Esophagus (tissue), 2 donors: ENCODE results near the gene SINHCAF. TPM values are rescaled to one million over a fixed set of nuclear protein-coding genes. Genes with fewer than 3 reads are reported as not detected.

Experiments used
- H3K27ac ChIP-seq, 2 donors: one replicate each; pipeline ENCODE4 v1.5.1; 2013; ENCODE audit warnings: low read depth in 2 of 2, mild to moderate bottlenecking in 2 of 2, inconsistent platforms in 1 of 2, low read length in 1 of 2, moderate library complexity in 1 of 2
- H3K27me3 ChIP-seq, 2 donors: one replicate each; pipeline ENCODE4 v1.6.1; 2013; ENCODE audit warnings: low read length in 2 of 2, control low read depth in 1 of 2, mild to moderate bottlenecking in 1 of 2; ENCODE audit not compliant: insufficient read depth in 2 of 2, control insufficient read depth in 1 of 2
- H3K36me3 ChIP-seq, 2 donors: one replicate each; pipeline ENCODE4 v1.6.1; 2013; ENCODE audit warnings: low read length in 1 of 2; ENCODE audit not compliant: control insufficient read depth in 2 of 2, insufficient read depth in 2 of 2
- H3K4me1 ChIP-seq, 2 donors: one replicate each; pipeline ENCODE4 v1.6.1; 2013; ENCODE audit warnings: low read length in 1 of 2; ENCODE audit not compliant: control insufficient read depth in 2 of 2, insufficient read depth in 2 of 2
- H3K4me3 ChIP-seq, 2 donors: one replicate each; pipeline ENCODE4 v1.5.1; 2013; ENCODE audit warnings: low read length in 2 of 2, mild to moderate bottlenecking in 2 of 2, low read depth in 1 of 2, moderate library complexity in 1 of 2
- H3K9me3 ChIP-seq, 2 donors: one replicate each; pipeline ENCODE4 v1.6.1; 2013; ENCODE audit warnings: mild to moderate bottlenecking in 2 of 2, low read depth in 1 of 2, low read length in 1 of 2, moderate library complexity in 1 of 2; ENCODE audit not compliant: control insufficient read depth in 2 of 2, insufficient read depth in 1 of 2
- WGBS, 2 donors: extraction: QIAGEN DNeasy Blood & Tissue Kit; methylation state at CpG; one replicate each; pipeline ENCODE4 v1.1.7; 2013; 5-methylcytosine and 5-hydroxymethylcytosine counted together
- polyA plus RNA-seq, 2 donors: library from polyadenylated mRNA; stranded (reverse); fragments of 200-250 nt; gene quantifications; one replicate each; pipeline ENCODE4 v1.2.3, GENCODE V29; 2013
- donor health status: healthy with polysubstance abuse.
- donor health status: Bipolar disorder and iron deficiency.

SINHCAF gene
- polyA plus RNA-seq, 2 donors, result 14.6 to 19.0 TPM

DNA sequence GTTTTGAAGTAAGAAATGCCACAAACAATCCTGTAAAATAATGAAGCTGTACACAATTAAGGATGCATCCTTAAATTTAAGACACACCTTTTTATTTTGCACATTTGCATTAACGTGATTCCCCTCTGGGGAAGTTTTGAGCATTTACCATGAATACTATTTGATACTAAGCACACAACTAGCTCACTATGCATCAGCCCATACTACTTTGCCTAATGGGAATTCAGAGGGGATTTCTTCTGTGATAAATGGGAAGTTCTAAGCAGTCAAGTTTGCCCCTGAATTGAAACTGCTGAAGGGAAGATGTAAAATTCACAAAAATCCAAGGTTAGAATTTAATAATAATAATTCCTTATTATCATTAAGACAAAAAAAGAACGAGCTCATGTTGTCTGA, 27.4 kb downstream of the SINHCAF start:
- Histone ChIP-seq H3K27ac (no peak overlapping the region), H3K9me3 (no peaks in the 10 kb centered on the region), H3K4me3 (no peak overlapping the region), H3K4me1 (no peaks in the 10 kb centered on the region), H3K27me3 (no peaks in the 10 kb centered on the region), H3K36me3 (peaks cover 3 to 8% of the 10 kb centered on the region in 2 donors)
- 75 to 80% methylated on average over 2 of the region's 2 CpGs for WGBS, 2 donors

DNA sequence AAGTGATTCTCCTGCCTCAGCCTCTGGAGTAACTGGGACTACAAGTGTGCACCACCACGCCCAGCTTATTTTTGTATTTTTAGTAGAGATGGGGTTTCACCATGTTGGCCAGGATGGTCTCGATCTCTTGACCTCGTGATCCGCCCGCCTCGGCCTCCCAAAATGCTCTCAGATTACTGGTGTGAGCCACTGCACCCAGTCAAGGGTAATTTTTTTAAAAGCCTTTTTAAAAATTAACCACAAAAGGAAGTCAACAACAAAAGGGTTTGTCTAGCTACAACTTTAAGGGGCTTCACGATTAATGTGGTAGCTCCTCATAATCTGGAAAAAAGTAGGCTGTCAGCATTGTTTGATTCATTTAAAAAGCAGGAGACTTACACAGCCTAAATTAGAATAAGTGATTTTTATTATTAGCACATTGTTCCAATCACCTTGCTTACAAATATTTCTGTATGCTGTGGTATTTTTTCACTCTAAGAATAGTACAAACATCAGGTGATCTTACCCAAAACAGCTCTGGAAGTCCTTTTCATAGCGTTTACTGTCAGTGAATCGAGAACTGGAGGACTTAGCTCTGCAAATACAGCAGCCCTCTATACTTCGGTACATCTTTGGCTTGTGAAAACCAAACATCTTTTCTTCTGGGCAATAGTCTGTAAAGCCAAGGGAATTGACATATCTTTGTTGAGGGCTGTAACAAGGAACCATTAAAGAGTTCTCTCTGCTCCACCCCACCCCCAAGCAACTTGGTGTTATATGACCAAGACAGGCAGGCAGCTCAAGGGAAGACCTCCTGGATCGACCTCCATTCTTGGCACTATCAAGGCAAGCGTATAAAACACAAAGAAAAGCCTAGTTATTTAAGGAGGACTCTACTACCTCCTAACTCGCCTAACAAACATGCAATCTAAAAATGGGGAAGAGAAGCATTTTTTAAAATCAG, 28.1 kb downstream of the SINHCAF start:
- H3K4me1 ChIP-seq, result no peaks in the 10 kb centered on the region
- 85 to 91% methylated on average over 13 of the region's 13 CpGs for WGBS, 2 donors
- H3K27ac ChIP-seq, result no peak overlapping the region
- H3K4me3 ChIP-seq, result no peak overlapping the region
- no peaks in the 10 kb centered on the region for H3K9me3 ChIP-seq
- H3K36me3 ChIP-seq, result peaks cover 3 to 4% of the 10 kb centered on the region in 2 donors
- no peaks in the 10 kb centered on the region for H3K27me3 ChIP-seq

DNA sequence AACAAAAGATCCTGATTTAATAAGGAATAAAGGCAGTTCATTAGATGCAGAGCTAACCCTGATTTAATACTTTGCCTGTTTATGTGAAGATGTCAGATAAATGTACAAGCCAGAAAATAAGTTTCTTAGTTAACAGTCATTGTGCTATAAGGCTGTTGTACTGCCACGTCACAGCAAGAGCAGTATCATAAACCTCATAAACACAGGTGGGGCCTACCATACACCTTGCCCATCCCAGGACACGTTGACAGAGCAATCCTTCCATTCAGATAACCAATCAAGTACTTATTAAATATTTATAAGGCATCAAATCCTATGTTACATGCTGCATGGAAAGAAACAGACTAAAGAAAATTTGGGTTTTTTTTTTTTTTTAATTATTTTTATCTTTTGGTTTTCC, 36.5 kb downstream of the SINHCAF start:
- Histone ChIP-seq H3K4me3 (no peak overlapping the region), H3K9me3 (no peaks in the 10 kb centered on the region), H3K27me3 (no peaks in the 10 kb centered on the region), H3K4me1 (no peaks in the 10 kb centered on the region), H3K27ac (no peak overlapping the region), H3K36me3 (peaks cover 5 to 11% of the 10 kb centered on the region in 2 donors)
- 61 to 63% methylated on average over 2 of the region's 2 CpGs for WGBS, 2 donors

DNA sequence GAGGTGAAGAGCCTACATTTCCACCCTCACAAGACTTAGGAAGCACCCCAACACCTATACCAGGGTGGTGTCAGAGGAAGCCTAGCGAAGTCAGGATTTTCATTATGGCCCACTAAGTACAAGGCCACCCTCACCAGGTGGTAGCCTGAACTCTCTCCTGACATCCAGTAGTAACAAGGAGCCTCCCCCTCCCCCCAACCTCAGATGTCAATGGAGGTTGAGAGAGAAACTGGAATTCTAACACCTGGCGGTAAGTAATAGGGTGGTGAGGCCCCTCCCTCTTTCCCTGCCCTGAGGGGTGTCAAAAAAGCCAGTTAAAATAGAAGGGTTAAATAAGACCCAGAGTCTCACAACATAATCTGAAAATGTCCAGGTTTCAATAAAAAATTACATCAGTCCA, 37.6 kb downstream of the SINHCAF start:
- Histone ChIP-seq H3K27me3 (no peaks in the 10 kb centered on the region), H3K4me1 (no peaks in the 10 kb centered on the region), H3K36me3 (peaks cover 3 to 11% of the 10 kb centered on the region in 2 donors), H3K4me3 (no peak overlapping the region), H3K9me3 (no peaks in the 10 kb centered on the region), H3K27ac (no peak overlapping the region)
- 88 to 95% methylated on average over 2 of the region's 2 CpGs for WGBS, 2 donors

DNA sequence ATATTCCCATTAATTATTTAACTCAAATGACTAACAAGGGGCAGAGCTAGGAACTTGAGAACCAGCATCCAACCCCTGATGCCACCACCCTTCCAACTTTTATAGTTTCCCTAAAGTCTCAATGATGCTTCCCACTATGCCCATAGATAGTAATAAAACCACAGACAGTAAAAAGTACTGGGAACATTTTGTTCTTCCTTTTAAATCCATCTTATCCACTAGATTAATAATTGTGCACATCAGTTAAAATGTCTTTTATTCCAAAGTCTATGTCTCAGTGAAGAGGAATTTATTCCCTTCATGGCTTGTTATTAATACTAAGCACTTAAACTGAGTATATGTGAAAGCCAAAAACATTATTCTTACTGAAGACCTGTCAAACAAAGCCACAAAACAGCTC, 45.8 kb downstream of the SINHCAF start:
- Histone ChIP-seq H3K27ac (no peak overlapping the region), H3K4me3 (no peak overlapping the region), H3K9me3 (no peaks in the 10 kb centered on the region), H3K4me1 (no peaks in the 10 kb centered on the region), H3K36me3 (peaks cover 0 to 3% of the 10 kb centered on the region in 2 donors), H3K27me3 (no peaks in the 10 kb centered on the region)

DNA sequence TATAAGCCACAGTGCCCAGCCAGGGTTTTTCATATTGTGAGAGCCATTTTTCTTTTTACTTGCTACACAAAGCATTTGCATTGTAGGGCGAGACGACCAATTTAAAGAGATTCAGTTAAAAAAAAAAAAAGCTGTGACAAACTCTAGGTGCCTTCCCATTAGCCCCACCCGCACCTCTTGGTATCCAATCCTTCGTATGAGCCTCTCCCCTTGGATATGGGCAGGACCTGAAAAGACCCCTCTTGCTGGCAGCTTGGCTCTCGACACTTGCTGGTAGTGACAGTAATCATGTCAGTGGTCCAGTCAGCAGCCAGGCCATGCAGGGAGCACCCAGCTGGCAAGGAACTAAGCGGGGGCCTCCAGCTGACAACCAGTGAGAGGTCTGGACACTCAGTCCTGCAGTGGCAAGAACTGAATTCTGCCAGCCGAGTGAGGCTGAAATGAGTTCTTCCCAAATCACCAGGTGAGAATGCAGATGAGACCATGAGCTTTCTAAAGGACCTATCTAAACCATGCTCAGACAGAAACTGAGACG, 46.5 kb downstream of the SINHCAF start:
- Histone ChIP-seq H3K27ac (no peak overlapping the region), H3K36me3 (peaks cover 0 to 3% of the 10 kb centered on the region in 2 donors), H3K9me3 (no peaks in the 10 kb centered on the region), H3K27me3 (no peaks in the 10 kb centered on the region), H3K4me1 (no peaks in the 10 kb centered on the region), H3K4me3 (no peak overlapping the region)
- 94 to 95% methylated on average over 8 of the region's 8 CpGs for WGBS, 2 donors

DNA sequence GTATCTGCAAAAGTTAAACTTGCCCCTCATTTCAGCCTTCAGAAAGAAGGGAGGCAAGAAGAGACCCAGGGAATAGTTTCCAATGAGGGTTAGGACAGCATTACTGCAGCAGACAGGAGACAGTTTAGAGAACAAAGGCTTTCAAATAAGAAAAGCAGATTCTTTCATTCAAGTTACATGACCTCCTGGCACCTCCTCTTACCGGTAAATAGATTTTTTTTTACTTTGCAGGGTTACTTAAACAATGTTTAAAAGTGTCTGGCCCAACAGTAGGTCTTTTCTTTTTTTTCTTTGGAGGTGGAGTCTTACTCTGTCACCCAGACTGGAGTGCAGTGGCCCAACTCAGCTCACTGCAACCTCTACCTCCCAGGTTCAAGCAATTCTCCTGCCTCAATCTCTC, 47.1 kb downstream of the SINHCAF start:
- H3K4me3 ChIP-seq, result no peak overlapping the region
- peaks cover 0 to 3% of the 10 kb centered on the region in 2 donors for H3K36me3 ChIP-seq
- H3K27me3 ChIP-seq, result no peaks in the 10 kb centered on the region
- H3K4me1 ChIP-seq, result no peaks in the 10 kb centered on the region
- H3K27ac ChIP-seq, result no peak overlapping the region
- WGBS, 2 donors, result 54 to 55% methylated on average over 1 of the region's 1 CpG
- H3K9me3 ChIP-seq, result no peaks in the 10 kb centered on the region

DNA sequence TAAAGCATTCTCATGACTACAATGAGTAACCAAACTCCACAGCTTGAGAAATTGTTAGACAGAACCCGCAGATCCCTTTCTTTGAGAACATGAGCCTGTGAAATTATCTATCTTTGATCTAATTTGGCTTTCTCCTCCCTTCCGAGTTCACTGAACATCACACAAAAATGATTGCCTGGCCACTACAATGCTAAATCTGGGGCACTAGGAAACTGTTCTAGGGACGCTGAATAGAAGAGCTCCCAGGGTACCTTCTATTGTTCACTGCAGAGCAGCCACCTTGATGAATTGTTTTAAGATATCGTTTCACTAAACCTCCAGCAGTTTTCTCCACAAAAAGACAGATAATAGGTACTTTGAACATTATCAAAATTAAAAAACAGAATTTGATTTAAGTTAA, 47.5 kb downstream of the SINHCAF start:
- Histone ChIP-seq H3K4me3 (no peak overlapping the region), H3K27ac (no peak overlapping the region), H3K4me1 (no peaks in the 10 kb centered on the region), H3K9me3 (no peaks in the 10 kb centered on the region), H3K36me3 (peaks cover 0 to 3% of the 10 kb centered on the region in 2 donors), H3K27me3 (no peaks in the 10 kb centered on the region)
- 79 to 83% methylated on average over 4 of the region's 4 CpGs for WGBS, 2 donors

DNA sequence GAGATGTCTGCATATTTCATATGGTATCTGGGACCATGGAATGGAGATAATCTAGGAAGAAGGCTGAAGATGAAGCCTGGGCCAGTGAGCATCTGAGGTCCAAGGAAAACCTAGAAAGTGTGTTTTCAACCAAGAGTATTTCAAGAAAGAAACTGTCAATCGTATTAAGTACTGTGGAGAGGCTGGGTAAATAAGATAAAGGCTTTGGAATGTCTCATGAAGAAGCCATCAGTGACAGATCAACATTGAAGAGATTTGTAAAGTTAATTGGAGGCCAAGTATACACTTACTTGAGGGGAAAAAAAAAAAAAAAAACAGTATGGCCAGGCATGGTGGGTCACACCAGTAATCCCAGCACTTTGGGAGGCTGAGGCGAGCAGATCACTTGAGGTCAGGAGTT, 48.9 kb downstream of the SINHCAF start:
- 92% methylated on average over 2 of the region's 2 CpGs for WGBS, 2 donors
- no peak overlapping the region for H3K27ac ChIP-seq

DNA sequence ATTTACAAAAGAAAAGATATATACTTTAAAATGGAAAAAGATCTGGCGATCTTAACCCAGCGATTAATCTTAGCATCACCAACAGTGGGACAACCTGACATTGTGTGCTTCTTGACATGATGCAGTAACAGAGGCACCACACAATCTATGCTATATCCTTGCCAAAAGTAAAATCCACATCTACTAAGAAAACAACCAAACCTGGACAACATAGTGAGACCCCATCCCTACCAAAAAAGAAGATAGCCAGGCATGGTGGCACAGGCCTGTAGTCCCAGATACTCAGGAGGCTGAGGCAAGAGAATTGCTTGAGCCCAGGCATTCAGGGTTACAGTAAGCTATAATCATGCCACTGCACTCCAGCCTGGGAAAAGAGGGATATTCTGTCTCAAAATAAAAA, 50.5 kb downstream of the SINHCAF start:
- Histone ChIP-seq H3K27me3 (no peaks in the 10 kb centered on the region), H3K9me3 (no peaks in the 10 kb centered on the region), H3K4me1 (no peaks in the 10 kb centered on the region), H3K4me3 (no peak overlapping the region), H3K27ac (no peak overlapping the region), H3K36me3 (peaks cover 0 to 3% of the 10 kb centered on the region in 2 donors)
- 95 to 98% methylated on average over 2 of the region's 2 CpGs for WGBS, 2 donors

More for the DNA sequence above, 48.9 kb downstream of the SINHCAF start:
- H3K4me3 ChIP-seq, result no peak overlapping the region
- no peaks in the 10 kb centered on the region for H3K9me3 ChIP-seq
- no peaks in the 10 kb centered on the region for H3K27me3 ChIP-seq
- no peaks in the 10 kb centered on the region for H3K4me1 ChIP-seq
- peaks cover 0 to 3% of the 10 kb centered on the region in 2 donors for H3K36me3 ChIP-seq
